HG03442 (cell line): ENCODE data around the gene TGFBR3.
A peak's percentile ranks its signal among the peaks of the same experiment; 100 is the strongest.

Experiments
- ATAC-seq: cut with Tn5 transposase; IDR thresholded peaks from one replicate; pipeline ENCODE4 v1.9.1; 2021; ENCODE audit warnings: mild to moderate bottlenecking, moderate library complexity; ENCODE audit not compliant: unreplicated experiment

Gene TGFBR3

GRCh38 chr1:91741906-91742305, 144.0 kb downstream of the TGFBR3 start:
- ATAC-seq, result no peak

- no peak for ATAC-seq
Measured at GRCh38 chr1:91741301-91741700, 144.7 kb downstream of the TGFBR3 start.

- ATAC-seq, result no peak
Measured at GRCh38 chr1:91737650-91738049, 148.3 kb downstream of the TGFBR3 start.

DNA sequence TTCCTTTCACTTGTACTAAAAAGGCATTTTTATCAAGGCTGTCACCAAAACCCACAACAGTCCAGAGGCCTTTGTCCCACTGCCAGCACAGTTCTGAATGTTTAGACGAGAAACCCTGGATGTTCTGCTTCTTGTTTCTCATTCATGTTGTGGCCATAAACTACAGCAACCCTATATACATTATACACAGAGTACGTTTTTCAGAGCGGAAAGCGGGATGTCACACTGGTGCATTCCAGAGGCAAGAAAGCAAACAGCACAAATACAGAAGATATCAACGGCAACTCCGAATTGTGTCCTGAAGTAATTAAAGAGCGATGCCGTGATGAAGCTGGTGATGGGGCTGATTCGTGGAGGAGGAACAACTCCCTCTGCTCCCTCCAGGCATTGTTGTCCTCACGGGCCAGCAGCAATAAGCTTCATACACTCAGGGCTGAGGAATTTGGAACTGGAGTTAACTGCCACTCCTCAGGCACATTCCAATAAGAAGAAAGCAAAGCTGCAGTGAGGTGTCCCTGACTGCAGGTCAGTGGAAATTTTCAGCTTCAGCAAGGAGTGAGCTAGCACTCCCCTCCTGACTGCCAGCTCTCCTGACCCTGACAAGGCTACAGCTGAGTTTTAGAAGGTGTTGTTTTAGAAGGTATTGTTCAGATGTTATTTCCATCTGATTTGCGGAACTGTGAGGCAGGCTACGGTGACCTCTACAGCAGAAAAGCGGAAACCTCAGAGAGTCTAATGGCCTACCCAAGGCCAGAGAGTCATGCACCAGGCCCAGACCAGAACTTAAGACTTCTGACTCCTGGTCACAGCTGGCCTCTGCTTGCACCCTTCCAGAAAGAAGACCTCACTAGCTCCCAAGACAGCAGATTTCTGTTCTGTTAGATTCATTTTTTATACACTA, 149.0 kb downstream of the TGFBR3 start:
- ATAC-seq, result no peak

DNA sequence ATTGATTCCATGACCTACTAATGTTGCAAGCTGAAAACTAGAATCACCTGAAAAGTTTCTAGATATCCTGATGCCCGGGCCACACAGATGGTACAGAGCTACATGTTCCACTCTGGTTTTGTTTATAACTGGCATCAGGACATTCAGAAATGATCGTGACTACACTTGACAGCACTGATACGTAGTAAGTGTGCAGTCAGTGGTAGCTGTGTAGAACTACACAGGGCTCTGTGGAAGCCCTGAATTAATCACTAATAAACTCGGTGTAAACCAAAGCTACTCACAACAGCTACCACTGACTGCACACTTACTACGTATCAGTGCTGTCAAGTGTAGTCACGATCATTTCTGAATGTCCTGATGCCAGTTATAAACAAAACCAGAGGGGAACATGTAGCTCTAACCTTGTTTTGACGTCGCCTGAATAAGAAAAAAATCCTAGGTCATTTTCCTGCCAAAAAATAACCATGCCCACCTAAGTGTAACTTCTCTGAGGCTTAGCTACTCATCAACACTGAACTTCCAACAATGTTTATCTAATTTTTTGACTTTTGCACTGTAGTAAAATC, 149.7 kb downstream of the TGFBR3 start:
- no peak for ATAC-seq

GRCh38 chr1:91735266-91735845, 150.6 kb downstream of the TGFBR3 start:
- ATAC-seq, result no peak

GRCh38 chr1:91734761-91735160, 151.2 kb downstream of the TGFBR3 start:
- no peak for ATAC-seq

- no peak for ATAC-seq
Measured at GRCh38 chr1:91733108-91733710, 152.7 kb downstream of the TGFBR3 start.

- ATAC-seq, result peak; percentile 62
Measured at GRCh38 chr1:91732291-91733107, 153.5 kb downstream of the TGFBR3 start.

DNA sequence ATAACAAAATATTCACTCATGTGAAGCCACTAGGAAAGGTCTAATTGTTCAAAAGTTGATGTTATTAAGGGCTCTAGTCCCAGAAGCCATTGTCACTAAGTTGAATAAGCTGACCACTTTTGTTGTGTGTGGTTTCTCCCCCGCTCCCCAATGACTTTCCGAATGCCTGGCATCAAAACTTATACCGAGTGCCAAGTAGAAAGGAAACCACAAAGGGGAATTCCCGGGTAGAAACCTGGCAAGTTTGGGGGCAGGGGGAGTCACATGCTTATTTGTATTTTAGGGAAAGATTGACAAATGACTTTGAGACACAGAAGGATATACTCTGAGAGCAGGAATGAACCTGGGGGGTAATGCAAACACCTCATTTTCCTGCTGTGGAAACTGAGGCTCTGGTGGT, 154.1 kb downstream of the TGFBR3 start:
- ATAC-seq, result no peak

GRCh38 chr1:91730801-91731732, 154.9 kb downstream of the TGFBR3 start:
- ATAC-seq, result no peak

DNA sequence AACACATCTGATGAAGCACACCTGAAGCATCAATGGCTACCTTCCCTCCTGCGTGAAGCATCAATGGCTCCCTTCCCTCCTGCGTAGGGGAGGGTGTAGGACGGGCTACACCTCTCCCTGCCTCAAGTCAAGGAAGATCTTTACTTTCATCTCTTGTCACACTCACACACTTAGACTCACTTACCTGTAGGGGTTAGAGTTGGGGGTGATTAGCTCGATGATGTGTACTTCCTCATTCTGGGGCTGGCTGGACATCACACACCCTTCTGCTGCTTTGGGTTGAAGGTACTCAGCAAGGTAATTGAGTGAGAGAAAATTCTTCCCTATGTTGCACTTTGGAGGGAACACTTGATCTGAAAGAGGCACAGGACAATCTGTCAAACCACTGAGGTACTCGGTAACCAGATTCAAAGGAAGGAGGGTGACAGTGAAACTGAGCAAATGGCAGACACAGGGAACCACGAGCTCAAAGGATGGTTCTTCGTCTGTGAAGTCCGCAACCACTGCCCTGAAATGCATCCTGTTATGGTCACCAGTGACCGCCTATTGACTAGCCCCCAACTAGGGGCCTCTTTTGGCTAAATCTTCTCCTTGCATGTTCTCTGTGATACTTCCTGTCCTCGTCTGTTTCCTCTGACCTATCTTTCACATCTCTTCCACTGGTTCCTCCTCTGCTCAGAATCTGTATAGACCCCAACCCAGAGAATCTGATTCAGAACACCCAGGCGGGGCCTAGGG, 156.2 kb downstream of the TGFBR3 start:
- no peak for ATAC-seq

- no peak for ATAC-seq
Measured at GRCh38 chr1:91727763-91728162, 158.2 kb downstream of the TGFBR3 start.

DNA sequence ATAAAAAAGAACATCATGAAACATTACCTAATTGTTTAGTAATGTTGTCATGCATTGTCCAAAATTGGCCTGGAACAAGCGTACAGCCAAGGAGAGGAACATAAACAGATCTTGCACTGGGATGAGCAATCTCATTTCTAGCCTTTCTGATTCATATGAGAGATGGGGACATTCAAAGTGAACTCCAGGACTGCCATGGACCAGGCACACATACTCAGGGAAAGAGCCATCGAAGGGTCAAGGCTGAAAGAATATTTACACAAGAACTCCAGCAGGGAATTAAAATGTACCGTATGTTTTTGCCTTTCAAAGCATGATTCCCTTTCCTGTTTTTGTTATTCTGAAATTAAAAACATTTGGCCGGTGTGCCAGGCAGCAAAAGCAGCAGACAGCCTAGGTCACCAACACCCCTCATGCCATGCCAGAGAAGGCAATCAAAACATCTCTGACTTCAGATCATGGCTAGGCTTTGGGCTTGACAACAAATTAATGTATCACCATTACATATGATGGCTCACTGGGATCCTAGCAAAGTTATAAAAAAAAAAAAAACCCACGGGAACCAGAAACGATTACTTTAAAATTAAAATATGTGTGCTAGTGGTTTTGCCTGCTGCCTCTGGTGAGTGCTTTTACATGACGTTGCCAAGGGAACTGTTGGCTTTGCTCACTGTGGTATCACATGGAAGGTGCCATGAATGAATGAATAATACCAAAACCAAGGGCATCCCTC, 159.8 kb downstream of the TGFBR3 start:
- ATAC-seq, result no peak

- no peak for ATAC-seq
Measured at GRCh38 chr1:91725618-91725988, 160.3 kb downstream of the TGFBR3 start.

GRCh38 chr1:91724644-91725043, 161.3 kb downstream of the TGFBR3 start:
- no peak for ATAC-seq

DNA sequence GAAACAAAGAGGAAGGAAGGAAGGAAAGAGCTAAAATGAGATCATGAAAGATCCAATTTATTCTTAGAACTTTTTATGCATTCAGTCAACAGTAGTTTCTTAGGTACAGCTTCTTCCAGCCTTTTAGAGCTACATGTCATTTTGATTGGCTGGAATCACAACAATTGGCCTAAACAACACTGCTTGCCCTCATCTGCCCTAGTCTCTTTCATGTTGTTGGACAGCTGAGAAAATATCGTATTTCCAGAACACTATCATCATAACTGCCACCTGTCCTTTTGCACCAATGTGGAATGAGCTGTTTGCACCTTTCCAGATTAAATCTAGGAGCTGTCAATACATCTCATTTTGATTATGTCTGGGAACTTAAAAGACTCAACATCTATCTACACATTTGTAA, 161.7 kb downstream of the TGFBR3 start:
- ATAC-seq, result no peak

DNA sequence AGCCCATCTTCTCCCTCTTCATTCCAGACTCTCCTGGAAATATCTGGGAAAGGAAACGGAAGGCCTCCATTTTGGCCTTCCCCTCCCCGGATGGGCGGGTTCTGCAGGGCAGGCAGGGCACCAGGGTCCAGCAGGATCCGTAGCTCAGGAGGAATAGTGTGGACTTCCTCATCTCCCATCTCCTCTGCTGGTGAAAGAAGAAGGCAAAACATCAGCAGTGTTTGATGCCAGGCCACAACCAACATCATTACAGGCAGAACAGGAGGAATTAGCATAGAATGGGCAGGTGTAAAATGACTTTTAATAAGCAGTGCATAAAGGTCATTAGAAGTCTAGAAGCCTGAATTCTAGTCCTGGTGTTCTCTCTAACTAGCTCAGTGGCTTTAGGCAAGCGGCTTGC, 165.9 kb downstream of the TGFBR3 start:
- ATAC-seq, result no peak
